ES-I3 (cell line): ENCODE results near the gene LIN7C.

Experiments used
- H3K36me3 ChIP-seq: 2 replicates; pipeline ENCODE4 v1.6.1; 2013; ENCODE audit warnings: mild to moderate bottlenecking, low read length, control low read depth, moderate library complexity; ENCODE audit not compliant: insufficient read depth
- H3K4me1 ChIP-seq: 2 replicates; pipeline ENCODE4 v1.6.1; 2013; ENCODE audit warnings: mild to moderate bottlenecking, control low read depth, low read length; ENCODE audit not compliant: insufficient read depth
- H3K9ac ChIP-seq: 2 replicates; pipeline ENCODE4 v1.6.1; 2013; ENCODE audit warnings: low read depth, mild to moderate bottlenecking, low read length, moderate library complexity
- H3K9me3 ChIP-seq: 2 replicates; pipeline ENCODE4 v1.6.1; 2013; ENCODE audit warnings: mild to moderate bottlenecking, low read length, moderate library complexity; ENCODE audit not compliant: control insufficient read depth, insufficient read depth

LIN7C gene

DNA sequence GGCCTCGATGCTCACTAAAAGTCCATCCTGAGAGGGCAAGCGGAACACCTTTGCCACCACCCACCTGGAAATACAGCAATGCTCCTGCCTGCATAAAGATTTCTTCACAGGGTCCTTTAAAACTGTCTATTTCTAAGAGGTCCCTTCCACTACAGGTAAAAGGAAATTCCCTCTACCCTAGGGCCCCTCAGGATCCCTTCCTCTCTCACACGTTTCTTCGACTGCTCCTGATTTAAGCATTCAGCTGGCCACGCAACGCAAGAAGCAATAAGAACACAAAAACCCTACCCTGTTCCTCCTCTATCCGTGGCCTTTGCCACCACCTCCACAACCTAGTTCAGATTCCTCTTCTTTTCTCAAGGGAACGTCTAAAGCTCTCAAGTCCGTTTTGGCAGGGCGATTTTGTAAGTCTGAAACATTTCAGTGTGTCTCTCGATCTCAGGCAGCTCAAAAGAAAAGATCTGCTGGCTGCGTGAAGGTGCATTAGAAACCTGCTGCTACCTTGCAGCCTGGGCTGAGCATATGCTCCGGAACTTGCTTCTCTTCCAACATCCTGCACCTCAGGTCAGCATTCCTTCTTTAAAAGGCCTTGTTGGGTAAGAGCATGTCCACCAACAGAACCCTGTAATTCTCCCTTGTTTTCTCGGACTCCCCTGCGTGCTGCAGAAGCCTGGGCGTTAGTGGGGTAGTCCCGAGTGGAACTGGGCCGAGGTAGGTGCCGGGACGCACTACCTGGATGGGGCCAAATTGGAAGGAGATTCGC lies 35.6 kb downstream of the LIN7C start:
- H3K9ac ChIP-seq = peak overlapping the region; percentile 87
- no peaks in the 10 kb centered on the region for H3K36me3 ChIP-seq
- no peaks in the 10 kb centered on the region for H3K9me3 ChIP-seq
- peaks cover 20% of the 10 kb centered on the region for H3K4me1 ChIP-seq

DNA sequence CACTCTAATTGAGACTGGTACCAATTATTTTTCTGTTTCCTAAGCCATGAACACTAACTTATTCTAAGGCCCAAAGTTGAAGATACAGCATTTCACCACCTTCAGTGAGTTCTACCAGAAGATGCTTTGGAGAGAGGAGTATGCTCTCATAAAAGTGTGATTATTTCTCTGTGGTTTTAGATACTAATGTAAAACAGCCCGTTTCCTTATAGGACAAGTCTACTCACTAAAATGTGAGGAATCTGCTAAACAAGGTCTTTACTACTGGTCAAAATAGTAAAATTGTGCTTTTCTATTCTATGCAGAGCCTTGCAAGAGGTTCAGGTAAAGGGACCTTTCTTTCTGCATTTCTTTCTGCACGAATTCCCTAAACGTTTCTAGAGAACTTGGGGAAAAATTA lies 36.4 kb downstream of the LIN7C start:
- Histone ChIP-seq H3K4me1 (peaks cover 21% of the 10 kb centered on the region), H3K36me3 (no peaks in the 10 kb centered on the region), H3K9ac (peak overlapping the region; percentile 87; the same call in 1 of the 2 replicates), H3K9me3 (no peaks in the 10 kb centered on the region)

GRCh38 chr11:27468995-27469695 lies 37.4 kb downstream of the LIN7C start:
- Histone ChIP-seq H3K4me1 (peaks cover 27% of the 10 kb centered on the region), H3K9ac (peak overlapping the region; percentile 32; the same call in 1 of the 2 replicates), H3K9me3 (no peaks in the 10 kb centered on the region), H3K36me3 (no peaks in the 10 kb centered on the region)

GRCh38 chr11:27468209-27468994 lies 38.2 kb downstream of the LIN7C start:
- 0 out of 2 replicates have a peak overlapping the region, but pooled peaks have one; percentile 5 for H3K9ac ChIP-seq
- no peaks in the 10 kb centered on the region for H3K9me3 ChIP-seq
- H3K36me3 ChIP-seq = no peaks in the 10 kb centered on the region; the same call in 1 of the 2 replicates
- peaks cover 30% of the 10 kb centered on the region for H3K4me1 ChIP-seq

DNA sequence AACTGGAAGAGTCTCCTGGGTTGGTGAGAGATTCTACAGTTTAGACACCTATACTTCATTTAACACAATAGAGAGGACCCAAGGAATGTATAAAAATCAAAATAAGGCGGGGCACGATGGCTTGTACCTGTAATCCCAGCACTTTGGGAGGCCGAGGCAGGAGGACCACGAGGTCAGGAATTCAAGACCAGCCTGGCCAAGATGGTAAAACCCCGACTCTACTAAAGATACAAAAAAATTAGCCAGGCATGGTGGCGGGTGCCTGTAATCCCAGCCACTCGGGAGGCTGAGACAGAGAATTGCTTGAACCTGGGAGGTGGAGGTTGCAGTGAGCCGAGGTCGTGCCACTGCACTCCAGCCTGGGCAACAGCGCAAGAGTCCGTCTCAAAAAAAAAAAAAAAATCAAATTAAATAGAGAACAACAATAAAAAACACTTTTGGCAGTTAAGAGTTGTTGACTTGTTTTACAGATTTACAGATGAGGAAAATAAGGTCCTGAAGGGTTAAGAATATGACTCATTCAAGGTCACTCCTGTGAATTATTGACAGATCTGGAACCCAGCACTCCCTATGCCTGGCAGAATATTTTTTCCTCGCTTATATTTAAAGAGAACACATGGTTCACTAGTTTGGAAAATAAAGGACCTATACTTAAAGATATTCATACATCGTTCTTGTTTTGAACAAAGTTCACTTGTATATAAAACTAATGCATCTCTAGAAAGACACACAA lies 39.2 kb downstream of the LIN7C start:
- Histone ChIP-seq H3K9ac (no peak overlapping the region), H3K4me1 (peaks cover 29% of the 10 kb centered on the region), H3K9me3 (no peaks in the 10 kb centered on the region), H3K36me3 (no peaks in the 10 kb centered on the region; the same call in 1 of the 2 replicates)

GRCh38 chr11:27466363-27466762 lies 40.2 kb downstream of the LIN7C start:
- no peaks in the 10 kb centered on the region for H3K9me3 ChIP-seq
- peaks cover 29% of the 10 kb centered on the region for H3K4me1 ChIP-seq
- no peak overlapping the region for H3K9ac ChIP-seq
- no peaks in the 10 kb centered on the region; the same call in 1 of the 2 replicates for H3K36me3 ChIP-seq

- Histone ChIP-seq H3K9me3 (no peaks in the 10 kb centered on the region), H3K36me3 (no peaks in the 10 kb centered on the region; the same call in 1 of the 2 replicates), H3K4me1 (peaks cover 32% of the 10 kb centered on the region), H3K9ac (no peak overlapping the region)
Observed at GRCh38 chr11:27465629-27466028, 40.9 kb downstream of the LIN7C start.

DNA sequence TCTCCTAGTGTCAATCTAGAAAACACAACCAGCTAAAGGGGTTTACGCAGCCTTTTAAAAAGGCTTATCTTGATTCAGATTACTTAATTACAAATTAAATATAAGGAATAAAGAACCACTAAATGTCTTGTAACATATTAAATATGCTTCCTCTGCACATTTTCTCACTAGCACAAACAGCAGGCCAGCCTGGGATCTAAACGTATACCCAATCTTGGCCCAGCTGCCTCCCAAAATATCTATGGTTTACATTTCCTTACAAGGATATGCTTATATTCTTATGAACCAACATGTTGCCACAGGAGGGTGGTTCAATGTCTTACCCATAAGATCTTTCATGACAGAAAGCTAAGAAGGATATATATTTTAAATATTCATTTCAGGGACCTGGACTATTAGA lies 41.7 kb downstream of the LIN7C start:
- H3K4me1 ChIP-seq = peaks cover 39% of the 10 kb centered on the region
- H3K36me3 ChIP-seq = no peaks in the 10 kb centered on the region; the same call in 1 of the 2 replicates
- no peak overlapping the region for H3K9ac ChIP-seq
- H3K9me3 ChIP-seq = no peaks in the 10 kb centered on the region

- H3K9ac ChIP-seq = no peak overlapping the region
- peaks cover 36% of the 10 kb centered on the region for H3K4me1 ChIP-seq
- H3K9me3 ChIP-seq = no peaks in the 10 kb centered on the region
- no peaks in the 10 kb centered on the region; the same call in 1 of the 2 replicates for H3K36me3 ChIP-seq
Observed at GRCh38 chr11:27464289-27464696, 42.3 kb downstream of the LIN7C start.

- Histone ChIP-seq H3K4me1 (peaks cover 28% of the 10 kb centered on the region), H3K9me3 (no peaks in the 10 kb centered on the region), H3K36me3 (no peaks in the 10 kb centered on the region; the same call in 1 of the 2 replicates), H3K9ac (no peak overlapping the region)
Observed at GRCh38 chr11:27462543-27462942, 44.0 kb downstream of the LIN7C start.

- H3K9ac ChIP-seq = no peak overlapping the region
- H3K36me3 ChIP-seq = no peaks in the 10 kb centered on the region; the same call in 1 of the 2 replicates
- no peaks in the 10 kb centered on the region for H3K9me3 ChIP-seq
- peaks cover 32% of the 10 kb centered on the region for H3K4me1 ChIP-seq
Observed at GRCh38 chr11:27460158-27460978, 46.2 kb downstream of the LIN7C start.

DNA sequence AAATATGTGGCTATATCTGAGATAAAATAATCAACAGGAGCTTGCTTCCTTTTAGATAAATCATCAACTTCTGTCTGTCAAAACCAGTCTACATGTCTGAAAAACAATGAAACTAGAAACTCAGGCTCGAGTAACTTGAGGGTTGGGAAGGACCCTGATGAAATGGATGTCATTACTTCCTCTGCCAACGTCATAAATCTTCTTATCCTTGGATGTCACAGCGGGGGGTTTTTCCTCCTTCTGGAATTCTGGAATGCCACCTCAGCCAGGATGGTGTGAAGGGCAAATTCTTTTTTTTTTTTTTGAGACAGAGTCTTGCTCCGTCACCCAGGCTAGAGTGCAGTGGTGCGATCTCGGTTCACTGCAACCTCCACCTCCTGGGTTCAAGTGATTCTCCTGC lies 47.4 kb downstream of the LIN7C start:
- H3K36me3 ChIP-seq = no peaks in the 10 kb centered on the region; the same call in 1 of the 2 replicates
- H3K4me1 ChIP-seq = peaks cover 25% of the 10 kb centered on the region
- no peaks in the 10 kb centered on the region for H3K9me3 ChIP-seq
- H3K9ac ChIP-seq = no peak overlapping the region

- Histone ChIP-seq H3K9me3 (no peaks in the 10 kb centered on the region), H3K9ac (no peak overlapping the region), H3K36me3 (no peaks in the 10 kb centered on the region), H3K4me1 (peaks cover 20% of the 10 kb centered on the region)
Observed at GRCh38 chr11:27458182-27458581, 48.4 kb downstream of the LIN7C start.
